IMR-90 (cell line): ENCODE measurements around the gene VCL. TPM values are rescaled to one million over a fixed set of nuclear protein-coding genes. Genes with fewer than 3 reads are reported as not detected.
A peak's percentile ranks its signal among the peaks of the same experiment; 100 is the strongest.

Experiments
- ATAC-seq: fragments of 200-7000 bp; cut with Tn5 transposase; 2 replicates; pipeline ENCODE4 v1.9.1; 2020; ENCODE audit warnings: low read depth, mild to moderate bottlenecking, moderate library complexity
- BruUV-seq: library from RNA; stranded (reverse); fragments of 400-500 nt; replicated peaks from 2 replicates; lab custom pipeline; 2021; lab: Mats Ljungman, UMichigan
- CTCF ChIA-PET: fragments of 300-600 bp; formaldehyde crosslinking; extraction: SDS; loops from one replicate; lab custom pipeline; 2021; ENCODE audit warnings: antibody characterized with exemption; lab: Yijun Ruan, JAX
- POLR2A ChIA-PET: fragments of 300-600 bp; sonication (Branson Sonifier 250); formaldehyde crosslinking; loops from one replicate; lab custom pipeline; 2022; ENCODE audit warnings: antibody characterized with exemption; ENCODE audit not compliant: unreplicated experiment; lab: Charles Lee
- DNase-seq: peaks from one replicate; pipeline ENCODE4 v3.0.0; 2013
- H2AFZ ChIP-seq: replicated peaks from 2 replicates; pipeline ENCODE3; 2013; ENCODE audit warnings: low read length, mild to moderate bottlenecking; ENCODE audit not compliant: poor library complexity
- H2AK5ac ChIP-seq: 2 replicates; pipeline ENCODE4 v1.6.1; 2013; ENCODE audit warnings: low read depth, low read length, inconsistent platforms
- H2AK9ac ChIP-seq: replicated peaks from 2 replicates; pipeline ENCODE3; 2013; ENCODE audit warnings: mild to moderate bottlenecking, low read depth, low read length, moderate library complexity; ENCODE audit not compliant: poor library complexity
- H2BK120ac ChIP-seq: 2 replicates; pipeline ENCODE4 v1.6.1; 2013; ENCODE audit warnings: low read depth, low read length, inconsistent platforms
- H2BK15ac ChIP-seq: 3 replicates; pipeline ENCODE4 v1.6.1; 2013; ENCODE audit warnings: low read depth, low read length, inconsistent platforms
- H2BK20ac ChIP-seq: 2 replicates; pipeline ENCODE4 v1.6.1; 2013; ENCODE audit warnings: low read depth, mild to moderate bottlenecking, inconsistent platforms, low read length, moderate library complexity
- H2BK5ac ChIP-seq: 2 replicates; pipeline ENCODE4 v1.6.1; 2013; ENCODE audit warnings: mild to moderate bottlenecking, low read depth, low read length, inconsistent platforms; ENCODE audit not compliant: poor library complexity, severe bottlenecking
- H3K14ac ChIP-seq: replicated peaks from 2 replicates; pipeline ENCODE4 v1.6.1; 2013; ENCODE audit warnings: low read depth, low read length, inconsistent platforms
- H3K18ac ChIP-seq: 2 replicates; pipeline ENCODE4 v1.6.1; 2013; ENCODE audit warnings: low read depth, low read length, control low read depth
- H3K23ac ChIP-seq: 2 replicates; pipeline ENCODE4 v1.6.1; 2013; ENCODE audit warnings: low read depth, low read length, inconsistent platforms
- H3K27ac ChIP-seq: 2 replicates; pipeline ENCODE4 v1.5.1; 2013; ENCODE audit warnings: mild to moderate bottlenecking, control low read depth, low read length; ENCODE audit not compliant: insufficient read depth
- H3K27me3 ChIP-seq: 2 replicates; pipeline ENCODE4 v1.6.1; 2013; ENCODE audit warnings: low read length; ENCODE audit not compliant: control insufficient read depth, insufficient read depth
- H3K36me3 ChIP-seq: 2 replicates; pipeline ENCODE4 v1.6.1; 2013; ENCODE audit warnings: low read length, mixed read lengths; ENCODE audit not compliant: control insufficient read depth, insufficient read depth
- H3K4ac ChIP-seq: 2 replicates; pipeline ENCODE4 v1.6.1; 2013; ENCODE audit warnings: low read depth, low read length, inconsistent platforms
- H3K4me1 ChIP-seq: 2 replicates; pipeline ENCODE4 v1.6.1; 2013; ENCODE audit warnings: low read length, mixed read lengths; ENCODE audit not compliant: control insufficient read depth, insufficient read depth
- H3K4me2 ChIP-seq: 2 replicates; pipeline ENCODE4 v1.6.1; 2013; ENCODE audit warnings: low read depth, mild to moderate bottlenecking, control low read depth, low read length, moderate library complexity
- H3K4me3 ChIP-seq: 2 replicates; pipeline ENCODE4 v1.5.1; 2013; ENCODE audit warnings: low read depth, mild to moderate bottlenecking, control low read depth, low read length, moderate library complexity; ENCODE audit not compliant: insufficient read depth
- H3K56ac ChIP-seq: 2 replicates; pipeline ENCODE4 v1.6.1; 2013; ENCODE audit warnings: low read length, inconsistent platforms; ENCODE audit not compliant: insufficient read depth; ENCODE audit errors: extremely low read depth
- H3K79me1 ChIP-seq, 2 experiments: 2 replicates each; pipeline ENCODE4 v1.6.1; 2013; ENCODE audit warnings: low read length in 2 of 2, inconsistent platforms in 1 of 2, low read depth in 1 of 2
- H3K9ac ChIP-seq: 2 replicates; pipeline ENCODE4 v1.6.1; 2013; ENCODE audit warnings: low read depth, low read length, control low read depth
- H3K9me1 ChIP-seq: 2 replicates; pipeline ENCODE4 v1.6.1; 2013; ENCODE audit warnings: low read length, inconsistent platforms; ENCODE audit not compliant: insufficient read depth
- H3K9me3 ChIP-seq: 2 replicates; pipeline ENCODE4 v1.6.1; 2013; ENCODE audit warnings: low read length; ENCODE audit not compliant: control insufficient read depth, insufficient read depth
- H4K20me1 ChIP-seq: 2 replicates; pipeline ENCODE4 v1.6.1; 2013; ENCODE audit warnings: low read length, inconsistent platforms; ENCODE audit not compliant: insufficient read depth
- H4K5ac ChIP-seq: 2 replicates; pipeline ENCODE4 v1.6.1; 2013; ENCODE audit warnings: mild to moderate bottlenecking, low read depth, low read length, control low read depth
- H4K8ac ChIP-seq, 2 experiments: 2 replicates each; pipeline ENCODE4 v1.6.1; 2013; ENCODE audit warnings: low read depth in 2 of 2, low read length in 2 of 2, control low read depth in 1 of 2, inconsistent platforms in 1 of 2
- H4K91ac ChIP-seq: 2 replicates; pipeline ENCODE4 v1.6.1; 2013; ENCODE audit warnings: low read depth, low read length, inconsistent platforms; ENCODE audit not compliant: insufficient read depth
- NFE2L2 ChIP-seq: fragments of 150-350 bp; IDR thresholded peaks from 2 replicates; pipeline ENCODE4 v1.6.1; 2016; ENCODE audit warnings: low read depth, mild to moderate bottlenecking, low read length
- WGBS, 2 experiments: methylation state at CpG; one replicate each; pipeline versions ENCODE4 v1.1.5 to v1.1.7; 2013; ENCODE audit warnings: missing lambda C conversion rate in 2 of 2; ENCODE audit not compliant: insufficient read length in 1 of 2; ENCODE audit errors: extremely low coverage in 2 of 2; 5-methylcytosine and 5-hydroxymethylcytosine counted together
- dilution Hi-C: fragments of 300-500 bp; cut with HindIII; formaldehyde crosslinking; loops from one replicate; pipeline ENCODE4 v1.14.3; 2018; ENCODE audit warnings: low sequenced_read_pairs; ENCODE audit not compliant: unreplicated experiment
- in situ Hi-C: fragments of 300-500 bp; cut with MboI; formaldehyde crosslinking; loops from 3 replicates; pipeline ENCODE4 v1.14.3; 2019; ENCODE audit warnings: low sequenced_read_pairs, inconsistent platforms, mixed read lengths
- intact Hi-C: fragments of 100-400 bp; cut with micrococcal nuclease; formaldehyde crosslinking; loops from 2 replicates; pipeline ENCODE4 v1.10.0; 2022
- polyA plus RNA-seq, 3 experiments: library from polyadenylated mRNA; depleted of rRNA; stranded (reverse); fragments of >200 nt; gene quantifications; 2 replicates each; pipeline ENCODE4 v1.2.3, GENCODE V29; 2012; ENCODE audit warnings: low replicate concordance in 1 of 3
- total RNA-seq: library from RNA; depleted of rRNA; stranded (reverse); fragments of >200 nt; gene quantifications from 2 replicates; pipeline ENCODE4 v1.2.3, GENCODE V29; 2012

Gene VCL
- total and polyA plus RNA-seq, 2 of the 4 experiments (the other 2 are of a cell fraction), result 227 to 283 TPM

DNA sequence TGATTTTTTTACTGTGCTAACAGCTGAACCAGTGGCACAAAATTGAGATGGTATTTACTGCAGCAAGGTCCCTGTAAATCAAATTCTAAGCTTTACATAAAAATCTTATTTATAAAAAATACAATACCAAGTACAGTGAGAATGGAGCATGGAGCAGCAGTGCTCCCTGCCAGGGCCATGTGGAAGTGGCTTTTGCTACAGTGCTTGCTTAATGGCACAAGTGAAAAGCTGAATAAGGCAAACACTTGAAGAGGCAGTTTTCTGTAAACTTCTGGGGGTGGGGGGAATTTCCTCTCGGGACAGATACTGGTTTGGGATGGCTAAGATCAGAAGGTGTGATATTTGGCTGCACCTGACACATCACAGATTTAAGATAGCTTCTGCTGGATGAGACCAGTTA lies 125.2 kb downstream of the VCL start:
- Histone ChIP-seq H3K9me3 (no peaks in the 10 kb centered on the region), H3K9me1 (no peaks in the 10 kb centered on the region), H2BK5ac (no peak overlapping the region), H3K9ac (no peak overlapping the region), H3K4me3 (no peak overlapping the region), H2AK5ac (no peak overlapping the region), H2BK120ac (no peak overlapping the region), H4K5ac (no peak overlapping the region), H2AFZ (no peak overlapping the region), H3K18ac (no peak overlapping the region), H3K56ac (no peak overlapping the region), H2AK9ac (no peak overlapping the region), H3K23ac (no peak overlapping the region), H3K4me1 (peaks cover 8% of the 10 kb centered on the region), H3K14ac (no peak overlapping the region), H3K36me3 (peaks cover 51% of the 10 kb centered on the region), H4K20me1 (peaks cover 16% of the 10 kb centered on the region), H3K79me1 (peaks cover 5 to 29% of the 10 kb centered on the region in 2 experiments; a peak in 3 of 4 replicates), H2BK15ac (no peak overlapping the region), H3K4me2 (no peak overlapping the region), H4K8ac (peak overlapping the region in 1 of 2 experiments; percentile 4; a peak in 1 of 4 replicates), H3K27ac (no peak overlapping the region), H3K27me3 (no peaks in the 10 kb centered on the region), H2BK20ac (no peak overlapping the region), H4K91ac (no peak overlapping the region), H3K4ac (no peak overlapping the region)
- in situ Hi-C loops (no loop called here), intact Hi-C loops (loop anchor here (10.0 kb wide), 1 partner anchor 982 kb away; a partner anchor contains a TSS), dilution Hi-C loops (no loop called here)
- BruUV-seq, result TSS peak; percentile 74
- POLR2A ChIA-PET, result interaction anchor here (0.7 kb wide), 1 partner anchor 44 kb away, joined by 3 read pairs; no protein-coding TSS in a partner anchor
- no peak for TF ChIP-seq NFE2L2
- DNase-seq (no peak), ATAC-seq (no peak)
- WGBS, 2 experiments, result 20% methylated on average over 1 of the region's 1 CpG; no CpG with 5 or more reads in 1 of the 2 experiments
- CTCF ChIA-PET, result interaction anchor here (0.5 to 1.9 kb wide), 6 partner anchors 14 to 237 kb away, joined by 3 to 4 read pairs (median 4); no protein-coding TSS in a partner anchor
